ENCODE measurements around the gene CCDC141. TPM values are rescaled to one million over a fixed set of nuclear protein-coding genes. Genes with fewer than 3 reads are reported as not detected.
A peak's percentile ranks its signal among the peaks of the same experiment; 100 is the strongest.

The CCDC141 gene
- total and polyA plus RNA-seq, 2 experiments from 2014 or later: 11.7 to 13.4 TPM

DNA sequence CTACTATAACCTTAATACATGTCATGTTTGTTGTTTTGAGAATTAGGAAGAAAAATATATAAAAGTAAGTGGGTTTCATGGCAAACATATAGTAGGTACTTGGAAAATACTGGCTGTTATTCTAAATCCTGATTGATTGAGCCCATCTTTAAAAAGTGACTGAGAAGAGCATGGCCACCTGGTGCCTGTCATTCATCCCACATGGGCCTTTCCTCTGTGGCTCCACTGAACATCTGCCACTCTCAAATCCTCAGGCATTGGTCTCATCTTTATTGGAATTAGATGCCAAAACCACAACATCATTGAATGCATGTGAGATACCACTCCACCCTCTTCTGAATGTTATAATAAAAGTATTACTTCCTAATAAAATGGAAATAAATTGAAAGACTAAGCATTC is 141.1 kb downstream of the CCDC141 start (continued):
- TF ChIP-seq, protein P1, sequence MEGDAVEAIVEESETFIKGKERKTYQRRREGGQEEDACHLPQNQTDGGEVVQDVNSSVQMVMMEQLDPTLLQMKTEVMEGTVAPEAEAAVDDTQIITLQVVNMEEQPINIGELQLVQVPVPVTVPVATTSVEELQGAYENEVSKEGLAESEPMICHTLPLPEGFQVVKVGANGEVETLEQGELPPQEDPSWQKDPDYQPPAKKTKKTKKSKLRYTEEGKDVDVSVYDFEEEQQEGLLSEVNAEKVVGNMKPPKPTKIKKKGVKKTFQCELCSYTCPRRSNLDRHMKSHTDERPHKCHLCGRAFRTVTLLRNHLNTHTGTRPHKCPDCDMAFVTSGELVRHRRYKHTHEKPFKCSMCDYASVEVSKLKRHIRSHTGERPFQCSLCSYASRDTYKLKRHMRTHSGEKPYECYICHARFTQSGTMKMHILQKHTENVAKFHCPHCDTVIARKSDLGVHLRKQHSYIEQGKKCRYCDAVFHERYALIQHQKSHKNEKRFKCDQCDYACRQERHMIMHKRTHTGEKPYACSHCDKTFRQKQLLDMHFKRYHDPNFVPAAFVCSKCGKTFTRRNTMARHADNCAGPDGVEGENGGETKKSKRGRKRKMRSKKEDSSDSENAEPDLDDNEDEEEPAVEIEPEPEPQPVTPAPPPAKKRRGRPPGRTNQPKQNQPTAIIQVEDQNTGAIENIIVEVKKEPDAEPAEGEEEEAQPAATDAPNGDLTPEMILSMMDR (conservative IDR thresholded peaks at IDR 0.05; ENCODE audit: low read depth in 2 of 2): no peak
- TF ChIP-seq, protein P2, sequence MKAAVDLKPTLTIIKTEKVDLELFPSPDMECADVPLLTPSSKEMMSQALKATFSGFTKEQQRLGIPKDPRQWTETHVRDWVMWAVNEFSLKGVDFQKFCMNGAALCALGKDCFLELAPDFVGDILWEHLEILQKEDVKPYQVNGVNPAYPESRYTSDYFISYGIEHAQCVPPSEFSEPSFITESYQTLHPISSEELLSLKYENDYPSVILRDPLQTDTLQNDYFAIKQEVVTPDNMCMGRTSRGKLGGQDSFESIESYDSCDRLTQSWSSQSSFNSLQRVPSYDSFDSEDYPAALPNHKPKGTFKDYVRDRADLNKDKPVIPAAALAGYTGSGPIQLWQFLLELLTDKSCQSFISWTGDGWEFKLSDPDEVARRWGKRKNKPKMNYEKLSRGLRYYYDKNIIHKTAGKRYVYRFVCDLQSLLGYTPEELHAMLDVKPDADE (IDR thresholded peaks at IDR 0.05): no peak
- TF ChIP-seq JUNB (IDR thresholded peaks at IDR 0.05; ENCODE audit: unreplicated experiment): no peak

DNA sequence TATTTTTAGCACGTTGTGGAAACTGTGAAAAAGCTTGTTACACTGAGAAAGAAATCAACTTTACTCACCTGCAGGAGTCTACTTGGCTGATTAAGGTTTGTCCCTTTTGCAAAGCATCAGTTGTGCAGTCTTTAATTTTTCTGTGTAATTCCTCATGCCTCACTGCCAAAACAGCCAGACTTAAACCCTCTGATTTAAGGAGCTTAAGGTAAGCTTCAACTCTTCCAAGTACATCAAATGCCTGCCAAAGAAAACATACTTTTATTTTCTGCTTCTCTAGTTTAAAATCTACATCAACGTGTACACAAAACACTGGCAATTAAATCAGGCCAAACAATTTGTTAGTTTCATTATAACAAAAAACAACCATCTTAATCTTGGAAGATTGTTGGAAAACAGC is 144.7 kb downstream of the CCDC141 start:
- no peaks in the 10 kb centered on the region for H3K4me1 Mint-ChIP-seq
- DNase-seq (ENCODE audit: low spot score) (no peak), ATAC-seq (no peak)
- H3K4me2 ChIP-seq: no peak overlapping the region
- H3K27me3 ChIP-seq (ENCODE audit: insufficient read depth): no peaks in the 10 kb centered on the region
- H3K36me3 Mint-ChIP-seq (ENCODE audit: low read depth): peaks cover 3% of the 10 kb centered on the region; the same call in 1 of the 3 replicates
- H3K9me3 Mint-ChIP-seq: no peaks in the 10 kb centered on the region
- H4K20me1 ChIP-seq (replicated peaks; ENCODE audit: insufficient read depth): no peaks in the 10 kb centered on the region
- peaks cover 3% of the 10 kb centered on the region for H3K27me3 Mint-ChIP-seq (ENCODE audit: insufficient read depth, low read depth, poor library complexity)
- no peak overlapping the region for H3K4me3 Mint-ChIP-seq
- TF ChIP-seq, protein P2 (IDR thresholded peaks at IDR 0.05): no peak
- no peak for TF ChIP-seq CREB1 (CRISPR knock-in tag; IDR thresholded peaks at IDR 0.05; ENCODE audit: low read depth)
- no peak for TF ChIP-seq EZH2 (IDR thresholded peaks at IDR 0.05; ENCODE audit: low read depth, unreplicated experiment)
- TF ChIP-seq, protein P1 (conservative IDR thresholded peaks at IDR 0.05; ENCODE audit: low read depth in 2 of 2): no peak
- TF ChIP-seq POLR2AphosphoS5 (IDR thresholded peaks at IDR 0.05; ENCODE audit: low read depth): no peak
- TF ChIP-seq ZNF331 (CRISPR knock-in tag; IDR thresholded peaks at IDR 0.05; ENCODE audit: low read depth): no peak
- no peak overlapping the region for H2AFZ ChIP-seq
- H3K4me3 ChIP-seq: no peak overlapping the region
- 0 out of 2 replicates have a peak, but pooled peaks cover 3% of the 10 kb centered on the region for H3K9me2 ChIP-seq (ENCODE audit: insufficient read depth)
- H3K27ac Mint-ChIP-seq: 0 out of 2 replicates have a peak overlapping the region, but pooled peaks have one; percentile 7
- H3K27ac ChIP-seq (ENCODE audit: low read depth): no peak overlapping the region
- H3F3A ChIP-seq (replicated peaks; ENCODE audit: low read depth): no peaks in the 10 kb centered on the region
- no peaks in the 10 kb centered on the region for H3K4me1 ChIP-seq (ENCODE audit: insufficient read depth)
- no peaks in the 10 kb centered on the region for H3K79me2 ChIP-seq (replicated peaks; ENCODE audit: insufficient read depth)
- H3K36me3 ChIP-seq (ENCODE audit: insufficient read depth): no peaks in the 10 kb centered on the region

Measured in GM23338 (cell line).